K562 (cell line): ENCODE results near the gene CELSR1. TPM values are rescaled to one million over a fixed set of nuclear protein-coding genes. Genes with fewer than 3 reads are reported as not detected.

Source experiments
- ATF7 ChIP-seq: fragments of 450-650 bp; IDR thresholded peaks from 2 replicates; pipeline ENCODE4 v1.7.1; 2014; ENCODE audit warnings: mild to moderate bottlenecking, moderate library complexity
- BRD9 ChIP-seq: fragments of 450-650 bp; IDR thresholded peaks from 2 replicates; pipeline ENCODE4 v1.6.1; 2018; ENCODE audit warnings: low read depth; ENCODE audit not compliant: partially characterized antibody
- CHD1 ChIP-seq: fragments of 200-600 bp; sonication (generic); IDR thresholded peaks from one replicate; pipeline ENCODE4 v1.6.1; 2012; ENCODE audit warnings: mild to moderate bottlenecking, moderate library complexity, low read length, inconsistent platforms
- CREB3 ChIP-seq: fragments of 450-650 bp; conservative IDR thresholded peaks from 2 replicates; pipeline ENCODE4 v1.6.1; 2016; ENCODE audit warnings: missing genetic modification characterization, low read depth, mild to moderate bottlenecking, missing compliant biosample characterization, moderate library complexity
- DACH1 ChIP-seq: fragments of 450-650 bp; IDR thresholded peaks from 2 replicates; pipeline ENCODE4 v1.6.1; 2018; ENCODE audit not compliant: partially characterized antibody
- EHMT2 ChIP-seq: fragments of 450-650 bp; IDR thresholded peaks from 2 replicates; pipeline ENCODE4 v1.6.1; 2018; ENCODE audit warnings: antibody characterized with exemption
- FOXJ3 ChIP-seq: sonication (generic); formaldehyde crosslinking; IDR thresholded peaks from 2 replicates; pipeline ENCODE4 v1.4.0; 2020; ENCODE audit warnings: mild to moderate bottlenecking, missing genetic modification reagents
- FOXK1 ChIP-seq: sonication (generic); formaldehyde crosslinking; IDR thresholded peaks from 2 replicates; pipeline ENCODE4 v1.8.0; 2022; ENCODE audit warnings: missing genetic modification reagents, mild to moderate bottlenecking, borderline replicate concordance
- GTF2E2 ChIP-seq: fragments of 200-800 bp; sonication (Bioruptor generic); IDR thresholded peaks from 2 replicates; pipeline ENCODE4 v1.6.1; 2016; ENCODE audit warnings: missing genetic modification characterization, missing compliant biosample characterization
- JUNB ChIP-seq: fragments of 450-650 bp; formaldehyde crosslinking; conservative IDR thresholded peaks from 2 replicates; pipeline ENCODE4 v1.4.0; 2020; ENCODE audit warnings: mild to moderate bottlenecking
- KLF6 ChIP-seq: fragments of 250-450 bp; sonication (Bioruptor Pico); IDR thresholded peaks from 2 replicates; pipeline ENCODE4 v1.4.0; 2020; ENCODE audit warnings: mild to moderate bottlenecking, moderate library complexity, borderline replicate concordance
- MTA3 ChIP-seq: fragments of 450-650 bp; formaldehyde crosslinking; IDR thresholded peaks from 2 replicates; pipeline ENCODE4 v1.6.1; 2017; ENCODE audit warnings: mild to moderate bottlenecking, borderline replicate concordance
- NFATC3 ChIP-seq: fragments of 450-650 bp; IDR thresholded peaks from 2 replicates; pipeline ENCODE4 v1.6.1; 2017; ENCODE audit warnings: mild to moderate bottlenecking
- POLR2AphosphoS5 ChIP-seq: IDR thresholded peaks from 2 replicates; pipeline ENCODE4 v1.6.1; 2011; ENCODE audit warnings: mild to moderate bottlenecking, low read depth, low read length, moderate library complexity; ENCODE audit not compliant: control insufficient read depth, insufficient read depth
- PPARD ChIP-seq: fragments of 250-450 bp; sonication (Bioruptor Pico); IDR thresholded peaks from 2 replicates; pipeline ENCODE4 v1.8.0; 2022; ENCODE audit warnings: inconsistent platforms, mild to moderate bottlenecking, moderate library complexity
- RBM15 ChIP-seq: fragments of 200-400 bp; formaldehyde crosslinking; IDR thresholded peaks from 2 replicates; pipeline ENCODE4 v1.6.1; 2018; ENCODE audit warnings: mild to moderate bottlenecking, low read length, moderate library complexity; ENCODE audit not compliant: insufficient read depth
- RBM17 ChIP-seq: fragments of 200-400 bp; formaldehyde crosslinking; IDR thresholded peaks from 2 replicates; pipeline ENCODE4 v1.6.1; 2017; ENCODE audit warnings: low read depth, mild to moderate bottlenecking, low read length, borderline replicate concordance
- RBM39 ChIP-seq: fragments of 200-400 bp; formaldehyde crosslinking; optimal IDR thresholded peaks from 2 replicates; pipeline ENCODE3; 2018; ENCODE audit warnings: low read depth, low read length
- RHOXF2B ChIP-seq: fragments of 250-450 bp; sonication (Bioruptor Pico); conservative IDR thresholded peaks from 2 replicates; pipeline ENCODE4 v1.5.1; 2021
- SAFB2 ChIP-seq: fragments of 200-400 bp; formaldehyde crosslinking; IDR thresholded peaks from 2 replicates; pipeline ENCODE4 v1.6.1; 2018; ENCODE audit warnings: borderline replicate concordance, low read length, low read depth, moderate library complexity; ENCODE audit not compliant: severe bottlenecking
- SNRNP70 ChIP-seq: fragments of 200-400 bp; formaldehyde crosslinking; optimal IDR thresholded peaks from 2 replicates; pipeline ENCODE3; 2017; ENCODE audit warnings: low read depth, low read length
- SRSF9 ChIP-seq: fragments of 200-400 bp; formaldehyde crosslinking; IDR thresholded peaks from 2 replicates; pipeline ENCODE4 v1.6.1; 2017; ENCODE audit warnings: low read depth, low read length, borderline replicate concordance
- TEAD2 ChIP-seq: fragments of 450-650 bp; IDR thresholded peaks from 2 replicates; pipeline ENCODE4 v1.6.1; 2016; ENCODE audit warnings: missing genetic modification characterization, control low read depth, missing compliant biosample characterization
- ZFP1 ChIP-seq: fragments of 450-650 bp; formaldehyde crosslinking; IDR thresholded peaks from 2 replicates; pipeline ENCODE4 v1.4.0; 2020; ENCODE audit warnings: mild to moderate bottlenecking, mixed read lengths
- ZKSCAN3 ChIP-seq: fragments of 250-450 bp; sonication (Bioruptor Pico); IDR thresholded peaks from 2 replicates; pipeline ENCODE4 v1.4.0; 2020
- ZNF174 ChIP-seq: fragments of 250-450 bp; sonication (Bioruptor Pico); IDR thresholded peaks from 2 replicates; pipeline ENCODE4 v1.4.0; 2020; ENCODE audit warnings: mild to moderate bottlenecking
- ZNF707 ChIP-seq: fragments of 250-450 bp; sonication (Bioruptor Pico); conservative IDR thresholded peaks from 2 replicates; pipeline ENCODE4 v1.8.0; 2022; ENCODE audit warnings: inconsistent platforms, mild to moderate bottlenecking, moderate library complexity
- polyA plus RNA-seq, 8 experiments: library from polyadenylated mRNA; depleted of rRNA in 4 of 8; stranded (reverse) in 5 of 8; unstranded in 3 of 8; fragments of >200 nt; fragmentation: Nextera tagmentation in 2 of 8; fragmentation: Illumina TruSeq in 1 of 8; extraction: Ambion mirVana in 2 of 8; extraction: Trizol in 1 of 8; gene quantifications; 2 replicates each; pipeline versions ENCODE4 v1.2.1 to v1.2.3, GENCODE V29; 2011 to 2014; ENCODE audit warnings: inconsistent platforms in 1 of 8, missing spikeins in 1 of 8
- total RNA-seq, 7 experiments: library from RNA; depleted of rRNA in 6 of 7; stranded (reverse); fragments of >200 nt in 6 of 7; fragmentation: Illumina TruSeq in 2 of 7; extraction: Trizol in 2 of 7; gene quantifications; 2 replicates each; pipeline versions ENCODE4 v1.2.1 to v1.2.3, GENCODE V29; 2011 to 2021; ENCODE audit warnings: low replicate concordance in 1 of 7

CELSR1 gene
- total and polyA plus RNA-seq, 9 of the 15 experiments (the other 6 are each of a cell fraction or from before 2014, with no cell fraction given) = under 0.01 to 0.09 TPM; not detected in 7

- TF ChIP-seq CREB3 = no peak
- no peak; the same call in 1 of the 2 replicates for TF ChIP-seq POLR2AphosphoS5
- TF ChIP-seq TEAD2 = no peak
- no peak for TF ChIP-seq PPARD
- no peak for TF ChIP-seq FOXK1 (CRISPR knock-in tag)
- TF ChIP-seq RBM39 = no peak
- TF ChIP-seq EHMT2 = no peak
- no peak for TF ChIP-seq ZKSCAN3 (CRISPR knock-in tag)
- TF ChIP-seq ZNF707 (CRISPR knock-in tag) = no peak
- no peak for TF ChIP-seq RHOXF2B (CRISPR knock-in tag)
- peak; percentile 60; the same call in 1 of the 2 replicates for TF ChIP-seq MTA3
- no peak for TF ChIP-seq SNRNP70
- TF ChIP-seq SAFB2 = no peak
- no peak for TF ChIP-seq BRD9
- no peak for TF ChIP-seq JUNB
- no peak for TF ChIP-seq KLF6 (CRISPR knock-in tag)
- TF ChIP-seq CHD1 = no peak
- no peak for TF ChIP-seq ZFP1 (CRISPR knock-in tag)
- no peak for TF ChIP-seq RBM17
- peak; percentile 30 for TF ChIP-seq DACH1
- peak; percentile 58; the same call in 1 of the 2 replicates for TF ChIP-seq ATF7
- no peak for TF ChIP-seq NFATC3
- TF ChIP-seq GTF2E2 = peak; percentile 62; the same call in 1 of the 2 replicates
- no peak for TF ChIP-seq RBM15
- no peak for TF ChIP-seq FOXJ3 (CRISPR knock-in tag)
- no peak for TF ChIP-seq ZNF174 (CRISPR knock-in tag)
- no peak for TF ChIP-seq SRSF9
Measured at GRCh38 chr22:46335201-46336118, 202.0 kb downstream of the CELSR1 start, which contains the start of gene TRMU (continued).
